OCI-LY3 (cell line): ENCODE data around the gene PATE2.

ENCODE experiments used
- CTCF ChIP-seq: fragments of 200-600, 300-600 bp; sonication (generic); IDR thresholded peaks from 2 replicates; pipeline ENCODE4 v1.5.1; 2014; ENCODE audit warnings: antibody characterized with exemption, low read length, low read depth
- EZH2phosphoT487 ChIP-seq: fragments of 200-600 bp; shearing (Covaris generic); IDR thresholded peaks from 2 replicates; pipeline ENCODE4 v1.6.1; 2018; ENCODE audit warnings: antibody characterized with exemption, mixed run types, low read depth

GRCh38 chr11:125790825-125791224, 12.2 kb upstream of the PATE2 start:
- TF ChIP-seq CTCF, result no peak
- TF ChIP-seq EZH2phosphoT487, result no peak
